Measurements from ENCODE around the gene SH2D1B.

- TF ChIP-seq CTCF (IDR thresholded peaks at IDR 0.05), result no peak
- TF ChIP-seq POLR2AphosphoS5 (IDR thresholded peaks at IDR 0.05), result no peak
- no peak for TF ChIP-seq POLR2A (IDR thresholded peaks at IDR 0.05)
Measured at GRCh38 chr1:162364498-162364897, 47.4 kb downstream of the SH2D1B start.
